ENCODE data around the gene PNKD. TPM values are rescaled to one million over a fixed set of nuclear protein-coding genes. Genes with fewer than 3 reads are reported as not detected.

The PNKD gene
- total and polyA plus RNA-seq, 10 of the 15 experiments (the other 5 are each of a cell fraction or from before 2014, with no cell fraction given): 27.2 to 106 (median 61.3) TPM

DNA sequence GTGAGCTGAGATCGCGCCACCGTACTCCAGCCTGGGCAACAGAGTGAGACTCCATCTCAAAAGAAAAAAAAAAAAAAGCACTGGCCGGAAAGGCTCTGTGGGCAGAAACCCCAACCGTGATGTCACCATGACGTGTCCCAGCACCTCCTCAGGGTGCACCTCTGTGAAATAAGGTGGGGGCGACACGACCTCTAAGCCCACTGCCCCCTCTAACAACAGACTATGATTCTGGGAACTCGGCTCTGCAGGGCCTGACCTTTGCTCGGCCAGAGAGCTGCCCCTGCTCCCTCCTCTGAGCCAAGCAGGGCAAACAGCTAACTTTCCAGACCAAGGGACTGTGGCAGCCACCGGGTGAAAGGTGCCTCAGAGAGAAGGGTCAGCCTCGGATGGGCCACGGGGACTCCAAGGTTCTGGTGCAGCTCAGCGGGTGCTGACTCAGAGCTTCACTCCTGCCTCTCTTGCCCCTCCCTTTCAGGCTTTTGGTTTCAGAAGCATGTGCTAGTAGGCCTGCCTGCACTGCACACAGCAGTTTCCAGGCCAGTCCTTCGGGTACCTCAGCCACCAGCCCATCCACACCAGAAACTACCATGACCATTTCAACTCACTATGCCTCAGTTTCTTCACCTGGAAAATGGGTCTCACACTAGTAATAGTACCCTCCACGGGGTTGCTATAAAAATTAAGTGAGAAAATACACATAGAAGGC lies 13.9 kb downstream of the PNKD start (continued):
- TF ChIP-seq, protein P1, sequence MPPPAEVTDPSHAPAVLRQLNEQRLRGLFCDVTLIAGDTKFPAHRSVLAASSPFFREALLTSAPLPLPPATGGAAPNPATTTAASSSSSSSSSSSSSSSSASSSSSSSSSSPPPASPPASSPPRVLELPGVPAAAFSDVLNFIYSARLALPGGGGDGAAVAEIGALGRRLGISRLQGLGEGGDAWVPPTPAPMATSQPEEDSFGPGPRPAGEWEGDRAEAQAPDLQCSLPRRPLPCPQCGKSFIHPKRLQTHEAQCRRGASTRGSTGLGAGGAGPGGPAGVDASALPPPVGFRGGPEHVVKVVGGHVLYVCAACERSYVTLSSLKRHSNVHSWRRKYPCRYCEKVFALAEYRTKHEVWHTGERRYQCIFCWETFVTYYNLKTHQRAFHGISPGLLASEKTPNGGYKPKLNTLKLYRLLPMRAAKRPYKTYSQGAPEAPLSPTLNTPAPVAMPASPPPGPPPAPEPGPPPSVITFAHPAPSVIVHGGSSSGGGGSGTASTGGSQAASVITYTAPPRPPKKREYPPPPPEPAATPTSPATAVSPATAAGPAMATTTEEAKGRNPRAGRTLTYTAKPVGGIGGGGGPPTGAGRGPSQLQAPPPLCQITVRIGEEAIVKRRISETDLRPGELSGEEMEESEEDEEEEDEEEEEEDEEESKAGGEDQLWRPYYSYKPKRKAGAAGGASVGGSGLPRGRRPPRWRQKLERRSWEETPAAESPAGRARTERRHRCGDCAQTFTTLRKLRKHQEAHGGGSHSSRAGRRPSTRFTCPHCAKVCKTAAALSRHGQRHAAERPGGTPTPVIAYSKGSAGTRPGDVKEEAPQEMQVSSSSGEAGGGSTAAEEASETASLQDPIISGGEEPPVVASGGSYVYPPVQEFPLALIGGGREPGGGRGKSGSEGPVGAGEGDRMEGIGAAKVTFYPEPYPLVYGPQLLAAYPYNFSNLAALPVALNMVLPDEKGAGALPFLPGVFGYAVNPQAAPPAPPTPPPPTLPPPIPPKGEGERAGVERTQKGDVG (CRISPR knock-in tag; IDR thresholded peaks at IDR 0.05): no peak
- TF ChIP-seq SMARCA5 (IDR thresholded peaks at IDR 0.05): peak; percentile 66; the same call in 1 of the 2 replicates
- TF ChIP-seq BRCA1 (IDR thresholded peaks at IDR 0.05; ENCODE audit: low read depth, low read length): no peak
- TF ChIP-seq ZNF384 (IDR thresholded peaks at IDR 0.05; ENCODE audit: borderline replicate concordance, low read depth, low read length): peak; percentile 47; the same call in 1 of the 2 replicates
- no peak for TF ChIP-seq NFYB (IDR thresholded peaks at IDR 0.05; ENCODE audit: insufficient read depth, low read depth, low read length)
- peak; percentile 44; the same call in 1 of the 2 replicates for TF ChIP-seq MXI1 (IDR thresholded peaks at IDR 0.05; ENCODE audit: low read depth, low read length)
- TF ChIP-seq SMC3 (IDR thresholded peaks at IDR 0.05; ENCODE audit: borderline replicate concordance, low read length): no peak
- 0 out of 2 replicates have a peak, but pooled peaks have one; percentile 19 for TF ChIP-seq HDGF (IDR thresholded peaks at IDR 0.05)
- no peak for TF ChIP-seq SRF (IDR thresholded peaks at IDR 0.05; ENCODE audit: low read depth in 2 of 2, low read length in 2 of 2)
- TF ChIP-seq, protein P2, sequence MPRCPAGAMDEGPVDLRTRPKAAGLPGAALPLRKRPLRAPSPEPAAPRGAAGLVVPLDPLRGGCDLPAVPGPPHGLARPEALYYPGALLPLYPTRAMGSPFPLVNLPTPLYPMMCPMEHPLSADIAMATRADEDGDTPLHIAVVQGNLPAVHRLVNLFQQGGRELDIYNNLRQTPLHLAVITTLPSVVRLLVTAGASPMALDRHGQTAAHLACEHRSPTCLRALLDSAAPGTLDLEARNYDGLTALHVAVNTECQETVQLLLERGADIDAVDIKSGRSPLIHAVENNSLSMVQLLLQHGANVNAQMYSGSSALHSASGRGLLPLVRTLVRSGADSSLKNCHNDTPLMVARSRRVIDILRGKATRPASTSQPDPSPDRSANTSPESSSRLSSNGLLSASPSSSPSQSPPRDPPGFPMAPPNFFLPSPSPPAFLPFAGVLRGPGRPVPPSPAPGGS (IDR thresholded peaks at IDR 0.05; ENCODE audit: borderline replicate concordance, insufficient read depth, low read depth, low read length, poor library complexity, severe bottlenecking): no peak
- TF ChIP-seq, protein P3, sequence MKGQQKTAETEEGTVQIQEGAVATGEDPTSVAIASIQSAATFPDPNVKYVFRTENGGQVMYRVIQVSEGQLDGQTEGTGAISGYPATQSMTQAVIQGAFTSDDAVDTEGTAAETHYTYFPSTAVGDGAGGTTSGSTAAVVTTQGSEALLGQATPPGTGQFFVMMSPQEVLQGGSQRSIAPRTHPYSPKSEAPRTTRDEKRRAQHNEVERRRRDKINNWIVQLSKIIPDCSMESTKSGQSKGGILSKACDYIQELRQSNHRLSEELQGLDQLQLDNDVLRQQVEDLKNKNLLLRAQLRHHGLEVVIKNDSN (IDR thresholded peaks at IDR 0.05; ENCODE audit: borderline replicate concordance, extremely low read length, insufficient read depth, low read depth, low read length): no peak
- TF ChIP-seq, protein P4, sequence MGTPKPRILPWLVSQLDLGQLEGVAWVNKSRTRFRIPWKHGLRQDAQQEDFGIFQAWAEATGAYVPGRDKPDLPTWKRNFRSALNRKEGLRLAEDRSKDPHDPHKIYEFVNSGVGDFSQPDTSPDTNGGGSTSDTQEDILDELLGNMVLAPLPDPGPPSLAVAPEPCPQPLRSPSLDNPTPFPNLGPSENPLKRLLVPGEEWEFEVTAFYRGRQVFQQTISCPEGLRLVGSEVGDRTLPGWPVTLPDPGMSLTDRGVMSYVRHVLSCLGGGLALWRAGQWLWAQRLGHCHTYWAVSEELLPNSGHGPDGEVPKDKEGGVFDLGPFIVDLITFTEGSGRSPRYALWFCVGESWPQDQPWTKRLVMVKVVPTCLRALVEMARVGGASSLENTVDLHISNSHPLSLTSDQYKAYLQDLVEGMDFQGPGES (IDR thresholded peaks at IDR 0.05): no peak
- TF ChIP-seq RAD21 (IDR thresholded peaks at IDR 0.05; ENCODE audit: insufficient read depth, low read depth, low read length): no peak
- peak; percentile 62 for TF ChIP-seq NR2F1 (conservative IDR thresholded peaks at IDR 0.05)
- TF ChIP-seq, protein P5, sequence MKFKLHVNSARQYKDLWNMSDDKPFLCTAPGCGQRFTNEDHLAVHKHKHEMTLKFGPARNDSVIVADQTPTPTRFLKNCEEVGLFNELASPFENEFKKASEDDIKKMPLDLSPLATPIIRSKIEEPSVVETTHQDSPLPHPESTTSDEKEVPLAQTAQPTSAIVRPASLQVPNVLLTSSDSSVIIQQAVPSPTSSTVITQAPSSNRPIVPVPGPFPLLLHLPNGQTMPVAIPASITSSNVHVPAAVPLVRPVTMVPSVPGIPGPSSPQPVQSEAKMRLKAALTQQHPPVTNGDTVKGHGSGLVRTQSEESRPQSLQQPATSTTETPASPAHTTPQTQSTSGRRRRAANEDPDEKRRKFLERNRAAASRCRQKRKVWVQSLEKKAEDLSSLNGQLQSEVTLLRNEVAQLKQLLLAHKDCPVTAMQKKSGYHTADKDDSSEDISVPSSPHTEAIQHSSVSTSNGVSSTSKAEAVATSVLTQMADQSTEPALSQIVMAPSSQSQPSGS (IDR thresholded peaks at IDR 0.05; ENCODE audit: low read length): no peak
- no peak for TF ChIP-seq HDAC2 (IDR thresholded peaks at IDR 0.05)
- TF ChIP-seq TARDBP (IDR thresholded peaks at IDR 0.05; ENCODE audit: borderline replicate concordance): no peak
- TF ChIP-seq SIN3A (IDR thresholded peaks at IDR 0.05; ENCODE audit: low read depth, low read length): no peak
- TF ChIP-seq RAD51 (IDR thresholded peaks at IDR 0.05): no peak
- TF ChIP-seq CREM (IDR thresholded peaks at IDR 0.05; ENCODE audit: low read depth): peak; percentile 11; the same call in 1 of the 2 replicates
- TF ChIP-seq, protein P6, sequence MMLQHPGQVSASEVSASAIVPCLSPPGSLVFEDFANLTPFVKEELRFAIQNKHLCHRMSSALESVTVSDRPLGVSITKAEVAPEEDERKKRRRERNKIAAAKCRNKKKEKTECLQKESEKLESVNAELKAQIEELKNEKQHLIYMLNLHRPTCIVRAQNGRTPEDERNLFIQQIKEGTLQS (IDR thresholded peaks at IDR 0.05; ENCODE audit: borderline replicate concordance, extremely low read depth, low read depth, low read length): no peak
- no peak for TF ChIP-seq SREBF1 (IDR thresholded peaks at IDR 0.05; ENCODE audit: low read length)
- TF ChIP-seq POLR2A (IDR thresholded peaks at IDR 0.05; ENCODE audit: low read depth, low read length): no peak
